Caco-2 (cell line): ENCODE measurements around the gene ZNF408. TPM values are rescaled to one million over a fixed set of nuclear protein-coding genes. Genes with fewer than 3 reads are reported as not detected.
"Not testable (repeated sequence)": the region's sequence is repeated elsewhere in the genome, so short reads cannot be mapped to it uniquely, and the experiment has no call there.

Experiments used
- BruUV-seq: library from RNA; stranded (reverse); fragments of 400-500 nt; replicated peaks from 2 replicates; lab custom pipeline; 2021; lab: Mats Ljungman, UMichigan
- CTCF ChIA-PET: fragments of 300-600 bp; sonication (Branson Sonifier 250); formaldehyde crosslinking; loops from one replicate; lab custom pipeline; 2022; ENCODE audit warnings: antibody characterized with exemption; lab: Charles Lee
- POLR2A ChIA-PET: fragments of 300-600 bp; sonication (Branson Sonifier 250); formaldehyde crosslinking; loops from one replicate; lab custom pipeline; 2022; ENCODE audit warnings: antibody characterized with exemption; lab: Charles Lee
- DNase-seq, 2 experiments: peaks; one replicate each; pipeline versions ENCODE4 v3.0.0 to v3.0.0-alpha.2; 2020 to 2022
- H3K27me3 ChIP-seq: replicated peaks from 2 replicates; pipeline ENCODE4 v1.6.0; 2011; ENCODE audit warnings: low read length; ENCODE audit not compliant: control insufficient read depth, insufficient read depth
- H3K36me3 ChIP-seq: 2 replicates; pipeline ENCODE4 v1.5.1; 2011; ENCODE audit warnings: low read length; ENCODE audit not compliant: control insufficient read depth, insufficient read depth
- H3K4me1 ChIP-seq: fragments of 250-450 bp; sonication (Bioruptor Pico); 2 replicates; pipeline ENCODE4 v1.5.1; 2020; ENCODE audit warnings: mild to moderate bottlenecking
- H3K4me3 ChIP-seq: 2 replicates; pipeline ENCODE4 v1.5.1; 2011; ENCODE audit warnings: low read depth, mild to moderate bottlenecking, control low read depth, low read length
- H3K9me3 ChIP-seq: fragments of 250-450 bp; sonication (Bioruptor Pico); 2 replicates; pipeline ENCODE4 v1.5.1; 2020; ENCODE audit warnings: mild to moderate bottlenecking, moderate library complexity
- H3K27ac Mint-ChIP-seq: one replicate; pipeline ENCODE4 v1.8.0; 2022; ENCODE audit warnings: mixed read lengths; ENCODE audit not compliant: unreplicated experiment
- H3K27me3 Mint-ChIP-seq: one replicate; pipeline ENCODE4 v1.8.0; 2022; ENCODE audit warnings: mixed read lengths; ENCODE audit not compliant: insufficient read depth, unreplicated experiment
- H3K36me3 Mint-ChIP-seq: one replicate; pipeline ENCODE4 v1.8.0; 2022; ENCODE audit warnings: mild to moderate bottlenecking, mixed read lengths; ENCODE audit not compliant: insufficient read depth, unreplicated experiment
- H3K4me1 Mint-ChIP-seq: one replicate; pipeline ENCODE4 v1.8.0; 2022; ENCODE audit warnings: low read depth, mixed read lengths; ENCODE audit not compliant: unreplicated experiment
- H3K4me3 Mint-ChIP-seq: one replicate; pipeline ENCODE4 v1.8.0; 2022; ENCODE audit warnings: mild to moderate bottlenecking, moderate library complexity, mixed read lengths; ENCODE audit not compliant: unreplicated experiment
- H3K9me3 Mint-ChIP-seq: one replicate; pipeline ENCODE4 v1.8.0; 2022; ENCODE audit warnings: mixed read lengths; ENCODE audit not compliant: unreplicated experiment
- intact Hi-C: fragments of 100-400 bp; cut with micrococcal nuclease; formaldehyde crosslinking; loops from one replicate; pipeline ENCODE4 v1.10.0; 2022; ENCODE audit not compliant: unreplicated experiment
- total RNA-seq: library from RNA; stranded (reverse); gene quantifications from 2 replicates; pipeline ENCODE4 v1.2.3, GENCODE V29; 2022
- TF ChIP-seq, protein P1 (sequence below), 2 experiments: fragments of 200-600 bp in 1 of 2; IDR thresholded peaks; 1 replicate in 1 of 2; 2 replicates in 1 of 2; pipeline versions ENCODE4 v1.5.1 to v1.8.0; 2011 to 2022; ENCODE audit warnings: antibody characterized with exemption in 1 of 2, control low read depth in 1 of 2, inconsistent platforms in 1 of 2, low read depth in 1 of 2, low read length in 1 of 2, mild to moderate bottlenecking in 1 of 2, moderate library complexity in 1 of 2; ENCODE audit not compliant: insufficient read depth in 1 of 2, severe bottlenecking in 1 of 2, unreplicated experiment in 1 of 2

Gene ZNF408
- total RNA-seq, 1 experiment from 2014 or later, result 23.3 TPM

DNA sequence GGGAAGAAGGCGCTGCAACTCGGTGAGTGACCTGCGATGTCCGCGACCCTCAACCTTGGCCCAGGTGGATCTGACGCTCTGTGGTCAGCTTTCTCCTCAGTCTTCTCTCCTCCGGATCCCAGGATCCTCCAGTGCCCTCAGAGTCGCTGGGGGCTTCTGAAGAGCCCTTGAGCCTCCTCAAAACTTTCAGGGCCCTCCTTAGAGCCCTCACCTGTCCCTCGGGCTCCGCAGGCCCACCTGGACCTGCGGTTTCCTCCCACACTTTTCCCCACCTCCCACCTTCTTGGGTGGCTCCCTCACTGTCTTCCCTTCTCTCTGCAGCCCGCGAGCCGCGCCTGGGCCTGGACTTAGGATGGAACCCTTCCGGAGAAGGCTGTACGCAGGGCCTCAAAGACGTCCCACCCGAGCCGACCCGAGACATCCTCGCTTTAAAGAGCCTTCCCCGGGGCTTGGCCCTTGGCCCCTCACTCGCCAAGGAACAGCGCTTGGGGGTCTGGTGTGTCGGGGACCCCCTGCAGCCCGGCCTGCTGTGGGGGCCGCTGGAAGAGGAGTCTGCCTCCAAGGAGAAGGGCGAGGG is 335 bp downstream of the ZNF408 start:
- Histone ChIP-seq H3K4me1 (peaks cover 6% of the 10 kb centered on the region), H3K4me3 (peak overlapping the region; percentile 87), H3K27me3 (no peaks in the 10 kb centered on the region), H3K36me3 (peaks cover 14% of the 10 kb centered on the region), H3K9me3 (no peaks in the 10 kb centered on the region)
- intact Hi-C loops, result loop anchor here (5.0 kb wide), 1 partner anchor 51 kb away; no protein-coding TSS in a partner anchor
- peaks cover 7% of the 10 kb centered on the region for H3K4me1 Mint-ChIP-seq
- DNase-seq, result no peak
- TF ChIP-seq, protein P1, sequence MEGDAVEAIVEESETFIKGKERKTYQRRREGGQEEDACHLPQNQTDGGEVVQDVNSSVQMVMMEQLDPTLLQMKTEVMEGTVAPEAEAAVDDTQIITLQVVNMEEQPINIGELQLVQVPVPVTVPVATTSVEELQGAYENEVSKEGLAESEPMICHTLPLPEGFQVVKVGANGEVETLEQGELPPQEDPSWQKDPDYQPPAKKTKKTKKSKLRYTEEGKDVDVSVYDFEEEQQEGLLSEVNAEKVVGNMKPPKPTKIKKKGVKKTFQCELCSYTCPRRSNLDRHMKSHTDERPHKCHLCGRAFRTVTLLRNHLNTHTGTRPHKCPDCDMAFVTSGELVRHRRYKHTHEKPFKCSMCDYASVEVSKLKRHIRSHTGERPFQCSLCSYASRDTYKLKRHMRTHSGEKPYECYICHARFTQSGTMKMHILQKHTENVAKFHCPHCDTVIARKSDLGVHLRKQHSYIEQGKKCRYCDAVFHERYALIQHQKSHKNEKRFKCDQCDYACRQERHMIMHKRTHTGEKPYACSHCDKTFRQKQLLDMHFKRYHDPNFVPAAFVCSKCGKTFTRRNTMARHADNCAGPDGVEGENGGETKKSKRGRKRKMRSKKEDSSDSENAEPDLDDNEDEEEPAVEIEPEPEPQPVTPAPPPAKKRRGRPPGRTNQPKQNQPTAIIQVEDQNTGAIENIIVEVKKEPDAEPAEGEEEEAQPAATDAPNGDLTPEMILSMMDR (IDR thresholded peaks at IDR 0.05; ENCODE audit: insufficient read depth in 1 of 2, low read depth in 1 of 2, low read length in 1 of 2, severe bottlenecking in 1 of 2, unreplicated experiment in 1 of 2), result no peak
- ChIA-PET CTCF (interaction anchor here (0.6 to 1.5 kb wide), 5 partner anchors 16 to 845 kb away, joined by 3 to 6 read pairs (median 5); no protein-coding TSS in a partner anchor), POLR2A (interaction anchor here (0.8 to 1.6 kb wide), 6 partner anchors 18 to 147 kb away, joined by 3 to 14 read pairs (median 4); partner anchors contain the start of gene F2)
- BruUV-seq, result TSS peak; percentile 70
- H3K4me3 Mint-ChIP-seq, result peak overlapping the region; percentile 96
- no peaks in the 10 kb centered on the region for H3K27me3 Mint-ChIP-seq
- peak overlapping the region; percentile 99 for H3K27ac Mint-ChIP-seq
- H3K9me3 Mint-ChIP-seq, result no peaks in the 10 kb centered on the region
- H3K36me3 Mint-ChIP-seq, result peaks cover 56% of the 10 kb centered on the region

- POLR2A ChIA-PET, result no interaction called here
- Histone ChIP-seq H3K4me3 (no peak overlapping the region), H3K36me3 (peaks cover 14% of the 10 kb centered on the region), H3K9me3 (no peaks in the 10 kb centered on the region), H3K4me1 (peaks cover 6% of the 10 kb centered on the region; the same call in 1 of the 2 replicates), H3K27me3 (no peaks in the 10 kb centered on the region)
- BruUV-seq, result no TSS peak
- no peaks in the 10 kb centered on the region for H3K27me3 Mint-ChIP-seq
- H3K36me3 Mint-ChIP-seq, result peaks cover 66% of the 10 kb centered on the region
- TF ChIP-seq, protein P1 (IDR thresholded peaks at IDR 0.05; ENCODE audit: insufficient read depth in 1 of 2, low read depth in 1 of 2, low read length in 1 of 2, severe bottlenecking in 1 of 2, unreplicated experiment in 1 of 2), result no peak
- H3K27ac Mint-ChIP-seq, result no peak overlapping the region
- CTCF ChIA-PET, result no interaction called here
- no peak overlapping the region for H3K4me3 Mint-ChIP-seq
- peaks cover 14% of the 10 kb centered on the region for H3K4me1 Mint-ChIP-seq
- no peak for DNase-seq
- intact Hi-C loops, result no loop called here
- H3K9me3 Mint-ChIP-seq, result no peaks in the 10 kb centered on the region
These were observed 4.3 kb downstream of the ZNF408 start for GRCh38 chr11:46705070-46705688.

GRCh38 chr11:46706886-46707285 is 6.1 kb downstream of the ZNF408 start:
- H3K4me1 ChIP-seq, result peaks cover 3% of the 10 kb centered on the region; the same call in 1 of the 2 replicates
- Mint-ChIP-seq H3K9me3 (no peaks in the 10 kb centered on the region), H3K4me1 (peaks cover 8% of the 10 kb centered on the region), H3K36me3 (peaks cover 49% of the 10 kb centered on the region), H3K27ac (no peak overlapping the region), H3K27me3 (no peaks in the 10 kb centered on the region), H3K4me3 (no peak overlapping the region)
- TF ChIP-seq, protein P1 (IDR thresholded peaks at IDR 0.05; ENCODE audit: insufficient read depth in 1 of 2, low read depth in 1 of 2, low read length in 1 of 2, severe bottlenecking in 1 of 2, unreplicated experiment in 1 of 2), result no peak
- intact Hi-C loops, result no loop called here
- BruUV-seq, result no TSS peak
- CTCF ChIA-PET, result no interaction called here
- peaks cover 13% of the 10 kb centered on the region for H3K36me3 ChIP-seq
- no peaks in the 10 kb centered on the region for H3K27me3 ChIP-seq
- H3K9me3 ChIP-seq, result no peaks in the 10 kb centered on the region
- no peak overlapping the region for H3K4me3 ChIP-seq
- POLR2A ChIA-PET, result no interaction called here
- no peak for DNase-seq

DNA sequence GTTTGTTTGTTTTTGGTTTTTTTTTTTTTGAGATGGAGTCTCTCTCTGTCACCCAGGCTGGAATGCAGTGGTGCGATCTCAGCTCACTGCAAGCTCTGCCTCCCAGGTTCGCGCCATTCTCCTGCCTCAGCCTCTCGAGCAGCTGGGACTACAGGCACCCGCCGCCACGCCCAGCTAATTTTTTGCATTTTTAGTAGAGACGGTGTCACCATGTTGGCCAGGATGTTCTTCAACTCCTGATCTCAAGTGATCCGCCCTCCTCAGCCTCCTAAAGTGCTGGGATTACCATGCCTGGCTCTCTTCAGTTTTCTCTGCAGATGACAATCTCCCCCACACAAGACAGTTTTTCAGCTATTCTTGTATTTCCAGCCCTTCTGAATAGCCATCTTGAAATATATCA is 8.5 kb downstream of the ZNF408 start:
- H3K4me1 ChIP-seq, H3K36me3 ChIP-seq, BruUV-seq, H3K9me3 ChIP-seq, H3K9me3 Mint-ChIP-seq, H3K27me3 ChIP-seq, H3K27ac Mint-ChIP-seq, DNase-seq, intact Hi-C loops, H3K27me3 Mint-ChIP-seq, H3K4me3 Mint-ChIP-seq, H3K4me1 Mint-ChIP-seq, H3K4me3 ChIP-seq: not testable (repeated sequence)
- peaks cover 28% of the 10 kb centered on the region for H3K36me3 Mint-ChIP-seq
- ChIA-PET CTCF (interaction anchor here (0.6 kb wide), 1 partner anchor 10 kb away, joined by 5 read pairs; the partner anchor contains the start of gene F2), POLR2A (interaction anchor here (0.6 kb wide), 2 partner anchors 101 to 444 kb away, joined by 3 to 5 read pairs; no protein-coding TSS in a partner anchor)
